DND-41 (cell line): Measurements from ENCODE around the gene MAP3K14.

ENCODE experiments used
- ATAC-seq: fragments of 200-7000 bp; cut with Tn5 transposase; 3 replicates; pipeline ENCODE4 v1.9.1; 2021; ENCODE audit warnings: low read depth; ENCODE audit not compliant: insufficient read depth
- DNase-seq: peaks from one replicate; pipeline ENCODE4 v3.0.0-alpha.2; 2020
- H2AFZ ChIP-seq: 2 replicates; pipeline ENCODE4 v1.6.0; 2012; ENCODE audit warnings: low read depth, low read length
- H3K27ac ChIP-seq: 2 replicates; pipeline ENCODE4 v1.5.1; 2012; ENCODE audit warnings: low read length, inconsistent platforms
- H3K27me3 ChIP-seq: fragments of 200-600 bp; sonication (generic); 2 replicates; pipeline ENCODE4 v1.6.0; 2012; ENCODE audit warnings: low read length, mild to moderate bottlenecking, inconsistent platforms; ENCODE audit not compliant: insufficient read depth, poor library complexity
- H3K36me3 ChIP-seq: 2 replicates; pipeline ENCODE4 v1.5.1; 2012; ENCODE audit warnings: low read length, inconsistent platforms; ENCODE audit not compliant: insufficient read depth
- H3K4me1 ChIP-seq: 2 replicates; pipeline ENCODE4 v1.5.1; 2012; ENCODE audit warnings: mild to moderate bottlenecking, low read length; ENCODE audit not compliant: insufficient read depth
- H3K4me2 ChIP-seq: 2 replicates; pipeline ENCODE4 v1.6.0; 2012; ENCODE audit warnings: mild to moderate bottlenecking, moderate library complexity, low read length, inconsistent platforms; ENCODE audit not compliant: insufficient read depth
- H3K4me3 ChIP-seq, 2 experiments: fragments of 200-600 bp in 1 of 2; shearing (Covaris generic) in 1 of 2; 2 replicates each; pipeline ENCODE4 v1.5.1; 2012 to 2016; ENCODE audit warnings: inconsistent platforms in 2 of 2, low read length in 2 of 2, mild to moderate bottlenecking in 2 of 2, low read depth in 1 of 2, moderate library complexity in 1 of 2
- H3K79me2 ChIP-seq: 2 replicates; pipeline ENCODE4 v1.6.0; 2012; ENCODE audit warnings: low read length, inconsistent platforms; ENCODE audit not compliant: insufficient read depth
- H3K9ac ChIP-seq: 2 replicates; pipeline ENCODE4 v1.6.0; 2012; ENCODE audit warnings: low read depth, mild to moderate bottlenecking, inconsistent platforms, low read length, moderate library complexity
- H3K9me3 ChIP-seq: 2 replicates; pipeline ENCODE4 v1.5.1; 2012; ENCODE audit warnings: low read length, moderate library complexity, mild to moderate bottlenecking, inconsistent platforms; ENCODE audit not compliant: insufficient read depth, severe bottlenecking
- H4K20me1 ChIP-seq: 2 replicates; pipeline ENCODE4 v1.6.0; 2012; ENCODE audit warnings: low read length; ENCODE audit not compliant: insufficient read depth
- EZH2 ChIP-seq: IDR thresholded peaks from 3 replicates; pipeline ENCODE4 v1.6.1; 2012; ENCODE audit warnings: borderline replicate concordance, low read depth, mild to moderate bottlenecking, moderate library complexity, low read length, inconsistent platforms; ENCODE audit not compliant: severe bottlenecking
- TF ChIP-seq, protein P1 (sequence below): IDR thresholded peaks from 2 replicates; pipeline ENCODE4 v1.5.1; 2012; ENCODE audit warnings: borderline replicate concordance, low read length, moderate library complexity, mild to moderate bottlenecking; ENCODE audit not compliant: poor library complexity, severe bottlenecking; ENCODE audit errors: extremely low read depth

Gene MAP3K14

DNA sequence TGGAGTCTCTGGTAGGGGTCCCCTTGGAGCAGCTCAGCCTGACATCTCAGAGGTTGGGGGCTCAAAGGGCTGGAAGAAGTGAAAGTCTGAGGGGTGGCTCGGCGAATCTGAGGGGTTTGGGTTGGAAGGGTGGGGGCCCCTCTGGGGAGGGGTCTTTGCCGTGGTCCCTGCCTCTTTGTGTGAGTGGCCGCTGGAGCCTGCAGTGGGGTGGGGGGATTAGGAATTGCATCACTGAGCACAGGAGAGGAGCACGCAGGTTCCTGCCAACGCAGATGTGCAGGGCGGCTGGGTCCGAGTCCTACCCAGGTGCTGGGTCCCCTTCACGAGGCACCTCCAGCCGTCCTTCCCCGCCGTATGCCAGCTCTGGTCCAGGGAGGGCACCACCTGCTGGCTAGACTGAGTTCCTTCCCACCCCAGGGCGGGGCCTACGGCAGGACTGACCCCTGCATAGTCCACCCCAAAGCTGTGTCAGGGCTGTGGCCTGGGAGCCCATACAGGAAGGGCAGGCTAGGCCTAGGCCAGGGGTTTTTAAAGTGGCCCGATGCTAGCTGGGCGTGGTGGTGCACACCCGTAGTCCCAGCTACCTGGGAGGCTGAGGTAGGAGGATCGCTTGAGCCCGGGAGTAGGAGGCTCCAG, 85.2 kb downstream of the MAP3K14 start:
- Histone ChIP-seq H3K4me2 (no peak overlapping the region), H4K20me1 (peaks cover 72% of the 10 kb centered on the region), H3K9me3 (no peaks in the 10 kb centered on the region), H3K36me3 (peaks cover 68% of the 10 kb centered on the region), H3K9ac (no peak overlapping the region), H3K4me3 (no peak overlapping the region), H3K27ac (peak overlapping the region; percentile 95; the same call in 1 of the 2 replicates), H3K4me1 (peaks cover 40% of the 10 kb centered on the region), H3K79me2 (peaks cover 91% of the 10 kb centered on the region), H3K27me3 (no peaks in the 10 kb centered on the region), H2AFZ (no peak overlapping the region)
- DNase-seq (no peak), ATAC-seq (no peak)
- no peak for TF ChIP-seq EZH2
- TF ChIP-seq, protein P1, sequence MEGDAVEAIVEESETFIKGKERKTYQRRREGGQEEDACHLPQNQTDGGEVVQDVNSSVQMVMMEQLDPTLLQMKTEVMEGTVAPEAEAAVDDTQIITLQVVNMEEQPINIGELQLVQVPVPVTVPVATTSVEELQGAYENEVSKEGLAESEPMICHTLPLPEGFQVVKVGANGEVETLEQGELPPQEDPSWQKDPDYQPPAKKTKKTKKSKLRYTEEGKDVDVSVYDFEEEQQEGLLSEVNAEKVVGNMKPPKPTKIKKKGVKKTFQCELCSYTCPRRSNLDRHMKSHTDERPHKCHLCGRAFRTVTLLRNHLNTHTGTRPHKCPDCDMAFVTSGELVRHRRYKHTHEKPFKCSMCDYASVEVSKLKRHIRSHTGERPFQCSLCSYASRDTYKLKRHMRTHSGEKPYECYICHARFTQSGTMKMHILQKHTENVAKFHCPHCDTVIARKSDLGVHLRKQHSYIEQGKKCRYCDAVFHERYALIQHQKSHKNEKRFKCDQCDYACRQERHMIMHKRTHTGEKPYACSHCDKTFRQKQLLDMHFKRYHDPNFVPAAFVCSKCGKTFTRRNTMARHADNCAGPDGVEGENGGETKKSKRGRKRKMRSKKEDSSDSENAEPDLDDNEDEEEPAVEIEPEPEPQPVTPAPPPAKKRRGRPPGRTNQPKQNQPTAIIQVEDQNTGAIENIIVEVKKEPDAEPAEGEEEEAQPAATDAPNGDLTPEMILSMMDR, result peak; percentile 44

GRCh38 chr17:45230787-45231480, 85.9 kb downstream of the MAP3K14 start:
- Histone ChIP-seq H3K9ac (peak overlapping the region; percentile 23; the same call in 1 of the 2 replicates), H3K79me2 (peaks cover 91% of the 10 kb centered on the region), H3K27ac (peak overlapping the region; percentile 95), H3K27me3 (no peaks in the 10 kb centered on the region), H4K20me1 (peaks cover 67% of the 10 kb centered on the region), H2AFZ (no peak overlapping the region), H3K36me3 (peaks cover 61% of the 10 kb centered on the region), H3K4me2 (no peak overlapping the region), H3K4me3 (no peak overlapping the region), H3K9me3 (no peaks in the 10 kb centered on the region), H3K4me1 (peaks cover 46% of the 10 kb centered on the region)
- no peak for ATAC-seq
- no peak for TF ChIP-seq EZH2
- TF ChIP-seq, protein P1, result no peak
- DNase-seq, result no peak

DNA sequence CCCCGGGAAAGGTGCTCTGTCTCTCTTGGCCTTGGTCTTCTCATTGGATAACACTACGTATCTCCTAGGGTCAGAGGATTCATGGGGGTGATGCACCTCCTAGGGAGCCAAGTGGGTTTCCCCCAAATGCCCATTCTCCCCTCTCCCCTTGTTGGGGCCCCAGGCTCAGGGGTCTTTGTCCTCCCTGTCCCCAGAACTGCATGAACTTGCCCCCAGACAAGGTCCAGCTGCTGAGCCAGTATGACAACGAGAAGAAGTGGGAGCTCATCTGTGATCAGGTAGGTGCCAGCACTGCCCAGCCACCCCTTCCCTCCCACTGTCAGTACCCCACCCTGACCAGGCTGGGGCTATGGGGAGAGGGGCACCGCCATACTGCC, 86.4 kb downstream of the MAP3K14 start:
- no peak overlapping the region for H2AFZ ChIP-seq
- H3K4me2 ChIP-seq, result no peak overlapping the region
- peaks cover 63% of the 10 kb centered on the region for H4K20me1 ChIP-seq
- H3K79me2 ChIP-seq, result peaks cover 91% of the 10 kb centered on the region
- peak overlapping the region; percentile 95 for H3K27ac ChIP-seq
- H3K9ac ChIP-seq, result peak overlapping the region; percentile 23; the same call in 1 of the 2 replicates
- peaks cover 52% of the 10 kb centered on the region for H3K4me1 ChIP-seq
- no peak for TF ChIP-seq EZH2
- TF ChIP-seq, protein P1, result no peak
- no peak overlapping the region for H3K4me3 ChIP-seq
- no peaks in the 10 kb centered on the region for H3K9me3 ChIP-seq
- no peak for ATAC-seq
- no peaks in the 10 kb centered on the region for H3K27me3 ChIP-seq
- H3K36me3 ChIP-seq, result peaks cover 56% of the 10 kb centered on the region
- no peak for DNase-seq
